WI38 (cell line): Measurements from ENCODE around the gene ZNF593OS.

Experiments used
- H3K4me3 ChIP-seq: 2 replicates; pipeline ENCODE4 v1.5.1; 2011; ENCODE audit warnings: low read depth, mild to moderate bottlenecking, control low read depth, low read length
- CTCF ChIP-seq: IDR thresholded peaks from 2 replicates; pipeline ENCODE4 v1.5.1; 2012; ENCODE audit warnings: low read depth, mild to moderate bottlenecking, control low read depth, low read length

Gene ZNF593OS

GRCh38 chr1:26130695-26131094 lies 40.9 kb downstream of the ZNF593OS start:
- no peak for TF ChIP-seq CTCF
- no peak overlapping the region for H3K4me3 ChIP-seq

GRCh38 chr1:26129778-26130177 lies 41.9 kb downstream of the ZNF593OS start:
- no peak for TF ChIP-seq CTCF
- H3K4me3 ChIP-seq: no peak overlapping the region

- H3K4me3 ChIP-seq: no peak overlapping the region
- no peak for TF ChIP-seq CTCF
These were observed 44.1 kb downstream of the ZNF593OS start for GRCh38 chr1:26127235-26128163.

GRCh38 chr1:26126321-26127084 lies 45.1 kb downstream of the ZNF593OS start:
- no peak for TF ChIP-seq CTCF
- H3K4me3 ChIP-seq: no peak overlapping the region

GRCh38 chr1:26125946-26126320 lies 45.7 kb downstream of the ZNF593OS start:
- no peak for TF ChIP-seq CTCF
- H3K4me3 ChIP-seq: no peak overlapping the region

- TF ChIP-seq CTCF: no peak
These were observed 46.2 kb downstream of the ZNF593OS start for GRCh38 chr1:26125382-26125781.

More at GRCh38 chr1:26125382-26125781, 46.2 kb downstream of the ZNF593OS start:
- H3K4me3 ChIP-seq: no peak overlapping the region
